ENCODE results near the gene ARL17B.
"Not testable (repeated sequence)": the region's sequence is repeated elsewhere in the genome, so short reads cannot be mapped to it uniquely, and the experiment has no call there.

ARL17B gene

DNA sequence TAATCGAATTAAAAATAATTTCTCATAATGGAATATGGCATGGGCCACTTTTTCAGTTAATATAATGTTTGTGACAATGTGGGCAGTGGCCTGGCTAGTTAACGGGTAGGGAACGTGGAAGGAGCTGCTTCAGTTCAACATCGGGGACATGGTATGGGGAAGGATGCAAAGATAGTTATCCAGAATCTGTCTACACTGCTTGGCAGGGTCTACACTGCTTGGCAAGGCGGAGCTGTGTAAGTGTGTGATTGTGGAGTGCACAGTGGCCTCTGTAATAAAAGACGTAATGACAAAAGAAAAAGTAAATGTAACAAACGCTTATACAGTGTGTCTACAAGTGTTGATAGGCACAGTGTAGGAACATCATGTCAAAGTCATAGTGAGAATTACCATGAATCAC, 74.0 kb downstream of the ARL17B start:
- DNase-seq: not testable (repeated sequence)

DNA sequence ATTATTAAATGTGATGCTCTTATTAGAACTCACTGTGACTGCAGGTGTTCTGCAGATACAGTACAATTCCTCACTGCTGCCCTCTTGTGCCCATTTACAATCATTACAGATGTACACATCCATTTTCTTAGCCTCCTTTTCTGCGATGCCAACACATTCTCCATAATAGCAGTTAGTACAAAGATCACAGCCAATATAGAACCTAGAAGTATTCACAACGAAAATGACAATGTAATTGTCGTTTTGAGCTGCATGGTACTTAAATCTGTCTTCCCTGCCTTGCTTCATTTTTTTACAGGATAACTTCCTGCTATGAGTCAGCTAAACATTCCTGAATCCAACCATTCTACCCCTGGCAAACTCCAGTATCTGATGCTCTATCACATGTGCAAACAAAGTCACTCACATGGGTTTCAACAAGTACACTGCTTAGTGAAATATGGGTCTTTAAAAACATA, 74.8 kb downstream of the ARL17B start:
- peak; percentile 83 for DNase-seq

GRCh38 chr17:46285500-46285899, 76.1 kb downstream of the ARL17B start:
- DNase-seq: peak; percentile 55

DNA sequence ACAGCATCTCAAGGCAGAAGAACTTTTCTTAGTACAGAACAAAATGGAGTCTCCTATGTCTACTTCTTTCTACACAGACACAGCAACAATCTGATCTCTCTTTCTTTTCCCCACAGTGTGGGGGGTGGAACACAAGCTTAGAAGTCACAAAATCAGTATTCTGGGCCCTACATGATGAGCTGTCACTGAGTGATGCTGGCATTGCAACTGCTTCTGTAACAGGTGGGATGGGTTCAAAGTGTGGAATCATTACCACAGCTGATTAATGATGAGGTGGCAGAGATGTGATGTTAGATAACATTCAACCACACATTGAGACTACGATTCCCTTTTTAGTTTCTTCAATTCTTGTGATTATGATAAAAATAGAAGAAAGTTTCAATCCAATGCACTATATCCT, 77.1 kb downstream of the ARL17B start:
- DNase-seq: peak; percentile 64

DNA sequence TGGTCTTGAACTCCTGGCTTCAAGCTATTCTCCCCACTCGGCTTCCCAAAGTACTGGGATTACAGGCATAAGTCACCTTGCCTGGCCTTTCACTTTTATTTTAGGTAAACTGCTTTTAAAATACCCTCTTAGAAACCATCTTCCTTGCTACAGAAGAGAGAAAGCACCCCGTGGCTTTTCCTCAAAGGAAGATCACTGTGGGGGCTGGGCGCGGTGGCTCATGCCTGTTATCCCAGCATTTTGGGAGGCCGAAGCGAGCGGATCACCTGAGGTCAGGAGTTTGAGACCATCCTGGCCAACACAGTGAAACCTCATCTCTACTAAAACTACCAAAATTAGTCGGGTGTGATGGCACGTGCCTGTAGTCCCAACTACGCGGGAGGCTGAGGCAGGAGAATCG, 78.9 kb downstream of the ARL17B start:
- DNase-seq: not testable (repeated sequence)

DNA sequence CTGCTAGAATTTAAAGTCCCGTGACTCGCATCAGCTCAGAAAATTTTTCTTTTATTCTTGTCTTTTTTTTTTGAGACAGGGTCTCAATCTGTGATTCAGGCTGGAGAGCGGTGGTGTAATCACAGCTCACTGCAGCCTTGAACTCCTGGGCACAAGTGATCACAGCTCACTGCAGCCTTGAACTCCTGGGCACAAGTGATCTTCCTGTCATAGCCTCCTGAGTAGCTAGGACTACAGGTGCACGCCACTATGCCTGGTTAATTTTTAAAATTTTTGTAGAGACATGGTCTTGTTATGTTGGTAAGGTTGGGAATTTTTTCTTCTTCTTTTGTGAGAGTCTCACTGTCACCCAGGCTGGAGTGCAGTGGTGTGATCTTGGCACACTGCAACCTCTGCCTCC, 80.2 kb downstream of the ARL17B start:
- not testable (repeated sequence) for DNase-seq

- not testable (repeated sequence) for DNase-seq
These were observed 84.7 kb downstream of the ARL17B start for GRCh38 chr17:46276728-46277479.

DNA sequence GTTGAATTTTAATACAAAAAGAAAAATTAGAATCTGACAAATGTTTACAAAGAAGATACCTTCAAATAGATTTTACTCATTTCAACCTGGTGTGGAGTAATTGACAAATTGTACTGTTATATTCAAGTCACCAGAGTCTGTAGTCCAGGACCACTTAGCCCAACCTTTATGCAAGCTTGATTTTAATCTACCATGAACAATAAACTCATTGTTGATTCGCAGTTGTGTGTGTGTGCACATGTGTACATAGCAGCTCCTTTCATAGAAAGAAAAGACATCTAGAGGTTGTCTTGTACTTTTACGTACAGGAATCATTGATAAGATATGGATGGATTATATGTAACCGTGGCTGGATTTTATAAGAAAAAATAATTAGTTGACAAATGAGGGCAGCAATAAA, 87.3 kb downstream of the ARL17B start:
- DNase-seq: no peak

GRCh38 chr17:46273541-46274236, 87.9 kb downstream of the ARL17B start:
- no peak for DNase-seq

DNA sequence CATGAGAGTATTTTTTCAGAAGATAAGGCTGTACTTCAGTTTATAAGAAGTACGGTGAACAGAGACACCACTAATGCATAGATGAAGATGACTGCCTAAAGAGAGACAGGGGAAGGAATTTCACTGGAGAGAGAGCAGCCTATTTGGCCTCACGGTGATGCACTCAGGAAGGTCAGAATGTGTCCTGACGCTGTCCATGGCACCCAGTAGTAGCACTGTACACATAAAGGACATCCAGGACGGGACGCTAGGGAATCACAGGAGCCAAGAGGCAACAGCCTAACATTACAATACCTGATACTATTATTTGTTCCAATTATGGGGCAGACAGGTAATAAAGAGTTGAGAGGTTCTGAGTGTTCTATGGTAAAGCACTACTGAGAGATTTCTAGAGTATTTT, 91.5 kb downstream of the ARL17B start:
- DNase-seq: no peak

GRCh38 chr17:46266656-46267544, 94.7 kb downstream of the ARL17B start:
- DNase-seq: peak; percentile 94

- DNase-seq: peak; percentile 73
These were observed 95.4 kb downstream of the ARL17B start for GRCh38 chr17:46266063-46266655.

DNA sequence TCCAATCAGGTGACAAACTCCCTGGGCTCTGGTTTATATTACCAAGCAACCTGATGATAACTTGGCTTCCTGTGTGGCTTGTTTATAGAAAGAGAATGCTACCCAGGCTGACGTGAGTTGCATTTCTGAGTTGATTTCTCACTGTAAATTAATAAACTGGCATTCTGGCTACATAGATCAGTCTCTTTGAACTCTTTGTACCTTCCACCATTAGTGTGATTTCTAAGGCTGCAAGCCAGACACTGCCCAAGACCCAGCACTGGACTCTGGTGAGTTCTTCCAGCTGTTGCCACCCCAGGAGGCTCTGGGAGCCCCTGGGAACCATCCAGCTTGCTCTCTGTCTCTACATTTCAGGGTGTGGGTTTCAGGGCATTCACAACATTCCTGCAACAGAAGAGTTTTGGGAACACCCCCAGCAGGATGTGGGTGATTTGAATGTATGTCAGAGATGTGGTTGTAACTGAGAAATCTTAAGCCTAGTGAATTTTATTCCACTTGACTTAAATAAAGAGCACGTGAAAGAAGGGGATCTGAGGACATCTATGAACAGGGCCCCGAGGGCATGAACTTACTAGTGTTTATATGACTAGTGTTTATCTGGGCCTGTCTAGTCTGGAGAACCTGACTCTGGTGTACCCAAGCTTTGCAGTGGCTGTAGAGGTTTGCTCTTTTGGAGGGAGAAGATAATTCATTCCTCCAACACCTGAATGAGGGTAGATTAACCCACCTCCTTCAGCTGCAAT, 96.9 kb downstream of the ARL17B start:
- DNase-seq: peak; percentile 94

DNA sequence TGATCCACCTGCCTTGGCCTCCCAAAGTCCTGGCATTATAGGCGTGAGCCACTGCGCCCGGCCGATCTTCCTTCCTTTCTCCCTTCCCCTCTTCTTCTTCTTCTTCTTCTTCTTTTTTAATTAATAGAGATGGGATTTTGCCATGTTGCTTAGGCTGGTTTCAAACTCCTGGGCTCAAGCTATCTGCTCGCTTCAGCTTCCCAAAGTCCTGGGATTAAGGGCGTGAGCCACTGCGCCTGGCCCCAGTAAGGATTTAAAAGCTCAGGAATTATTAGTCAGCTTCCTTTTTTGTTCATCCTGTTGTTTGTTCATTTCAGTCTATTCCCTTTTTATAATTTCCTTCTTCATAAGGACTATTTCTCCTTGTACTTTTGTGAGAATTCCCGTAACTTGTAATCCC, 99.3 kb downstream of the ARL17B start:
- DNase-seq: no peak

- peak; percentile 56 for DNase-seq
These were observed 101.5 kb downstream of the ARL17B start for GRCh38 chr17:46259845-46260661.

DNA sequence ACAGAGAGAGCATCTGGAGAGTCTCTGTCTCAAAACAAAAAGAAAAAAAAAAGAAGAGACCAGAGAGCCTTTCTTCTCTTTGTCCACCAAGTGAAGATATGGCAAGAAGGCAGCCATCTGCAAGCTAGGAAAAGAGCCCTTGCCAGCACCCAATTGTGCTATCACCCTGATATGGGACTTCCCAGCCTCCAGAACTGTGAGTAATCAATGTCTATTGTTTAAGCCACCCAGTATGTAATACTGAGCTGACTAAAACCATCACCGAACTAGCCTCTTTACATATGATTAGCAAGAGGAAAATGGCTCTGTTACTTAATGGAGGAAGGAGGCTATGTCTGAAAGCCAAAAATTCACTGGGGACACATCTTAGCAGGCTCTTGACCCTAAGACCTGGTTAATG, 105.2 kb downstream of the ARL17B start:
- DNase-seq: not testable (repeated sequence)

DNA sequence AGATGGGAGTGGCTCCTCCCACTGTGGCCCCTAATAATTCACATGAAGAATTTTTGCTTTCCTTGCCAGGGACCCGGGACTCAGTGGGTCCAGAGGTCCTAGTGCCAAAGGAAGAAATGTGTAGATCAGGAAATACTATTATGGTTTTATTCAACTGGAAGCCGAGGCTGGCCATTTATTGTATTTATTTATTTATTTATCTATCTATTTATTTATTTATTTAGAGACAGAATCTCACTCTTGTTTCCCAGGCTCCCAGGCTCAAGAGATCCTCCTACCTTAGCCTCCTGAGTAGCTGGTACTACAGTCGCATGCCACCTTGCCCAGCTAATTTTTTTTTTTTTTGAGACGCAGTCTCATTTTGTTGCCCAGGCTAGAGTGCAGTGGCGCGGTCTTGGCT, 107.4 kb downstream of the ARL17B start:
- not testable (repeated sequence) for DNase-seq

- DNase-seq: peak; percentile 75
These were observed 107.8 kb downstream of the ARL17B start for GRCh38 chr17:46253722-46254121.

- DNase-seq: not testable (repeated sequence)
These were observed 108.8 kb downstream of the ARL17B start for GRCh38 chr17:46252804-46253203.

DNA sequence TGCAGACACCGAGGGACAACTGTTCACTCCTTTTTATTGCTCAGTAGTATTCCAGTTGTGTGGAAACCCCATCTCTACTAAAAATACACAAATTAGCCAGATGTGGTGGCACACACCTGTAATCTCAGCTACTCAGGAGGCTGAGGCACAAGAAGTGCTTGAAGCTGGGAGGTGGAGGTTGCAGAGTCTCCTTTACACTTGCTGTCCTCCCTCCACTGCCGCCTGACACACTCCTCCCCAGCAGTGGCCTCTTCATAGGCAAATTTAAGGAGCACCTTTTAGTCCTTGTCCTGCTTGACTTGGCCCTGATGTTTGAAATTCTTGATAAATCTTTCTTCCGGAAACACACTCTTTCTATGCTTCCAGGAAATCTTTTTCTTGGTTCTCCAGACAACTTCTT, 112.4 kb downstream of the ARL17B start:
- DNase-seq: not testable (repeated sequence)

Data from EL (cell line).